Measurements from ENCODE around the gene KIAA1549.
"Not testable (repeated sequence)": the region's sequence is repeated elsewhere in the genome, so short reads cannot be mapped to it uniquely, and the experiment has no call there.

Gene KIAA1549

DNA sequence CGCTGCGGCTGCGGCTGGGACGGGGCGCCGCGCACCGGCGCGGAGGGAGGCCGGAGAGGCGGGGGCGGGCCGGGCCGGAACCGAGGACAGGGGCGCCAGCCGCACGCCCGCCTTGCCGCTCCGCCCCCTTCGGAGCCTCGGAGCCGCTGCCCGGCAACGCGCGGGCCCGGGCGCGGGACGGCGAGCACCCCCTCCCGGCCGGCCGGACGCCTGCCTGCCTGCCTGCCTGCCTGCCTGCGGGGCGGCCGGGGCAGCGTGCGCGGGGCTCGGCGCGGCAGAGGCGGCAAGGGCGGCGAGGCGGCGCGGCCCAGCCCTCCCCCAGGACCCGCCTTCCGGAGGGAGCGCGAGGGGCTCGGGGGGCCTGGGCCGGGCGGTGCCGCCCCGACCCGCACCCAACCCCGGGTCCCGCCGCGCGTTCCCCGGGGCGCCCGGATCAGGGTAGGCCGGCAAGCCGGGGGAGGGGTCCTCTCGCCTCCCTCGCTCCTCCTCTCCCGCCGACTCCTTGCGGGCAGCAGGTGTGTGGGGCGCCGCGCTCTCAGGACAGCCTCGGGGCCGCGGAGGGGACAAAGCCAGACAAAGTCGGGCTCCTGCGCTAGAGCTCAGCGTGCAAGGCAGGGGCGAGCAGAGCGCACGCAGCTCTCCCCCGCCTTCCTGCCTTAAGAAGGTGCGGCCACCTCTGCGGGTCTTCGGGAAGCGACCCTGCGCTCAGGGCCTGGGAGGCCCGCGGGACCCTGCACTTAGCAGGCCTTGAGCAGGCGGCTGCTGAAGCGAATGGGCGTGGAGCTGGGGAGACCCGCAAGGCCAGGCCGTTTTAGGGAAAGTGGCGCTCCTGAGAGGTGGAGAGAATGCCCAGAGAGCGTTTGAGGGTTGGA, at the start of gene KIAA1549:
TSS of gene KIAA1549 (minus strand) at position 58 of the 872 bp plus-strand sequence. CDS start 120 bp downstream, outside the sequence.
- FAIRE-seq: no peak

- FAIRE-seq: no peak
Observed at GRCh38 chr7:139029353-139029752, 48.2 kb upstream of the KIAA1549 start.

DNA sequence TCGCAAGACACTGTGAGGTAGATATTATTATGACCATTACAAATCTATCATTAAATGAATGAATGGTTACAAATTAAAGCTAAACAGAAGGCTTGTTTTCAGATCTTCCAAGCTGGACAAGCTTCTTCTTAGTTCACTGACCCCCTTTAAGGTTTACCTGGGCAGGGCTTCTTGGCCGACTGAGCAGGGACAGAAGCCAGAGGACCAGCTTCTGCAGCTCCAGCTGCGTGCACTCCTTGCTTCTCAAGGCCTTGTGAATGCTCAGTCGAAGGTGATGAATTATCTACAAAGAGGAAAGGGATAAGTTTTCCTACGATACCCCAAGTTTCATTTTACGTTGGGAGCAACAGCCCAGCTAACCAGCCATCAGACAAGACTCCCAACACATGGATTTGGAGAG, 45.4 kb upstream of the KIAA1549 start:
- no peak for FAIRE-seq

DNA sequence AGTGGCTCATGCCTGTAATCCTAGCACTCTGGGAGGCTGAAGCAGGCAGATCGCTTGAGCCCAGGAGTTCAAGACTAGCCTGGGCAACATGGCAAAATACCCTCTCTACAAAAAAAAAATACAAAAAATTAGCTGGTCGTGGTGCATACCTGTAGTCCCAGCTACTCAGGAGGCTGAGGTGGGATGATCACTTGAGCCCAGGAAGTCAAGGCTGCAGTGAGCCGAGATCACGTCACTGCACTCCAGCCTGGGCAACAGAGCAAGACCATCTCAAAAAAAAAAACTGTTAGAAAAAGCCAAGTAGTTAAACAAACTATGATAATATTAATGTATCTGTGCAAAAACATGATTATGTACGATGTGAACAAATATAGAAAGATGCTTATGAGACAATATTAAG, 44.7 kb upstream of the KIAA1549 start:
- not testable (repeated sequence) for FAIRE-seq

- FAIRE-seq: no peak
Observed at GRCh38 chr7:139023076-139023475, 41.9 kb upstream of the KIAA1549 start.

- FAIRE-seq: no peak
Observed at GRCh38 chr7:139022286-139022685, 41.1 kb upstream of the KIAA1549 start.

GRCh38 chr7:139018910-139019309, 37.7 kb upstream of the KIAA1549 start:
- FAIRE-seq: no peak

DNA sequence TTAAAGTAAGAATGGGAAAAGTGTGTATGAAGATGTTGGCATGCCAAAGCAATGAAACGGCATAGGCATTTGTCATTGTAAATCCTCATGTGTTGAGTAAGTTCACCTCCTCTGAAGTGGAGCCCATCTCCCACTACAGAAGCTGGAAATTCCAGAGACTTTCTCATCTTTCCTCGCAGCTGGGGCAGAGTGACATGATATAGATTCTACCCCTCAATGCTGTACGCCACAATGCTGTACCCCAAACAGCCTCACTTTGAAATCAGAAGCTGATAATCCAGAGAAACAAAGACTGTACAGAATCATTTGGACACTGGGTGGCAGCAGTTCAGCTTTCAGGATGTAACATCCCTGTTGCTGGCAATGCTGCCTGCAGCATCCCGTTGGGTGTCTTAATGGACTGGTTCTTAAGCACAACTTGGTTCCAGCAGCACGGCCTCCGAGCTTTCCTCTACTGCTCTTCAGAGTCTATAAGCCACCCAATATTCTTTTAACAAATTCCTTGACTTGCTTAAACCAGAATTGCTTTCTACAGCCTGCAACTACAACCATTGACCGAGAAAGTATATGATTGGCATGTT, 35.8 kb upstream of the KIAA1549 start:
- peak; percentile 64 for FAIRE-seq

DNA sequence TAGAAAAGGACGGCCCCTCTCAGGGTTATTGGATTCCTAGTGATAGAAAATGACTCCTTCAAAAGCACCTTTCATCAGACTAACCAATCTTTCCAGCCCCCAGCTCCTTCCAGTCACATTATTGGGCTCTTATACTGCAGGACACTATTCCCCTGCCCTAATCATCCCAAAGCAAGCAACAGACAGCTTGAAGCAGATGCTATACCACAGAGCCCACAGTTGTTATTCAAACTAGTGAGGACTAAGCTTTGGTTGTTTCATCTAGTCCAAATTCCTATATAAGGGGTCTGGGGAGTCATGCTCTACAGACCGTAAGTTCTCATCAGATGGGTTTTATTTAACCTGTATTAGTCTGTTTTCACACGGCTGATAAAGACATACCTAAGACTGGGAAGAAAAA, 30.2 kb upstream of the KIAA1549 start:
- FAIRE-seq: no peak

DNA sequence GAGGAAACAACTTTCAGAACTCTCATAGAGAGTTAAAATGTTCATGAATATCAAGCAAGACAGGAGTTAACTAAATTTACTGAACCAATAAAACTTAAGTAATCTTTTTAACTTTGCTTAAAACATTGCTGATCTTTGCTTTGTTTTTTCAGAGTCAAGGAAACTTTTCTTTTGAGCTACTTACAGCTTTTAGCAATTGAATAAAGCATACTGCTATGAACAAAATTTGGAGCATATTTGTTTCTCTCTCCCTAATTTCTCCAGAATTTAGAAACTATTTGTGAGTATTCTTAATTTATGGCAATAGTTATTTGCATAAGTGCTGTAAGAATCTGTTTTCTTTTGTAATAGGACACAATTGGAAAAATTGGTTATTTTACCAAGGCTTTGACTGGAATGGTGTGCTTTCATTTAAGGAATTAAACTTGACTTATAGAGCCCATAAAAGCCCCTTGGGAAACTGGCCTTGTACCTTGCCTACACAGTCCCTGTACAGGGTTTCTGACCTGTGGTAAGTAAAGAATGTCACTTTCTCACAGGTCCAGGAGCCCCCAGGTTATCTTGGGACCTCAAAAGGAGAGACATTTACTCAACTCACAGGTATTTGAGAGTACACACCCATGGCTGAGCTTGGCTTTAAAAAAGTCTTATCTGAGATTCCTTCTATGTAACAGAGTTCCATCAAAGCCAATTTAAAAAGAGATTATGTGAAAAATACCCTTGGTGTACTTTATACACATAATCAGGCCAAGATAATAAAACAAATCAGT, 23.3 kb upstream of the KIAA1549 start:
- no peak for FAIRE-seq

DNA sequence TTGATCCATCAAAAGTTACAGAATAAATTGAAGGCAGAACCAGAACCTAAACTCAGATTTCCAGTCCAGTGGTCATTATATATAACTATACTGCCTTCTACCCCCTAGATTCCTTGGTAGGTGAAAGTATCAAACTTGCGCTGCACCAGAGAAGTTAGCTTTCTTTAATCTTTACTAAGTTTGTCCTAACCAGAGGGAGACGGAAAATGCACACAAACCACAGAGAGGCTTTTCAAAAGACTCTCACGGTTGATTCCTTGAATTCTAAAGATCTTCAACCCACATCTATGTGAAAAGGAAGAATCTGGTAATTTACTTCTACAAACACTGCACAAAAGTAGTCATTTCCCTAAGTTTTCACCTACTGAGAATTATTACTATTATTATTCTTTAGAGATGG, 18.2 kb upstream of the KIAA1549 start:
- FAIRE-seq: no peak

- FAIRE-seq: no peak
Observed at GRCh38 chr7:138992052-138992531, 10.9 kb upstream of the KIAA1549 start.

DNA sequence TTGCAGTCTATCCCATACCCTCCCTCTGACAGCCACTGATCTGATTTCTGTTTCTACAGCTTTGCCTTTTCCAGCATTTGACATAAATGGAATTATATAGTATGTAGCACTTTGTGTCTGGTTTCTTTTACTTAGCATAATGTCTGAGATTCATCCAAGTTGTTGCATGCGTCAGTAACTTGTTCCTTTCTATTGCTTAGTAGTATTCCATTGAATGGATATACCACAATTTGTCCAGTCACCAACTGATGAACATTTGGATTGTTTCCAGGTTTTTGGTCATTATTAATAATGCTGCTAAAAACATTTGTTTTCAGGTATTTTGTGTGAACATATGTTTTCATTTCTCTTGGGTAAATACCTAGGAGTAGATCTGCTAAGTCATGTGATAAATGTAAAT, 6.5 kb upstream of the KIAA1549 start:
- no peak for FAIRE-seq

DNA sequence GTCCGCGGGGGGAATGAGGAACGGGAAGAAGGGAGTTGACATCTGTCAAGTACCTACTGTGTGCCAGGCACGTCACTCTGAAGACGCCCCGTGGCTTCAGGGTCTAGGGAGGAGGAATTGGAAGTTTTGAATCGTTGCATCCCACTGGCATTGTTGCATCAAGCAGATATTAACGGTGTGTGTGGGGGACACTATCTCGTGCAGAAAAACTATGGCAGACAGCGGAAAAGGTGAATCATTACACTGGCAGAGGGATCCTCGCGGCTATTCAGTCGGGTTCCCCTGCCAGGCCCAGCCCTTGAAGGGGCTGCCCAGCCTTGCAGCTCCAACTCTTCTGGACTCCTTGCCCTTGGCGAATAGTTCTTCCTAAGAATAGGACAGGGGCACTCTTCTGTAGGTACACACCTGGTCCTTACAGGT, 1.0 kb upstream of the KIAA1549 start:
- FAIRE-seq: no peak

DNA sequence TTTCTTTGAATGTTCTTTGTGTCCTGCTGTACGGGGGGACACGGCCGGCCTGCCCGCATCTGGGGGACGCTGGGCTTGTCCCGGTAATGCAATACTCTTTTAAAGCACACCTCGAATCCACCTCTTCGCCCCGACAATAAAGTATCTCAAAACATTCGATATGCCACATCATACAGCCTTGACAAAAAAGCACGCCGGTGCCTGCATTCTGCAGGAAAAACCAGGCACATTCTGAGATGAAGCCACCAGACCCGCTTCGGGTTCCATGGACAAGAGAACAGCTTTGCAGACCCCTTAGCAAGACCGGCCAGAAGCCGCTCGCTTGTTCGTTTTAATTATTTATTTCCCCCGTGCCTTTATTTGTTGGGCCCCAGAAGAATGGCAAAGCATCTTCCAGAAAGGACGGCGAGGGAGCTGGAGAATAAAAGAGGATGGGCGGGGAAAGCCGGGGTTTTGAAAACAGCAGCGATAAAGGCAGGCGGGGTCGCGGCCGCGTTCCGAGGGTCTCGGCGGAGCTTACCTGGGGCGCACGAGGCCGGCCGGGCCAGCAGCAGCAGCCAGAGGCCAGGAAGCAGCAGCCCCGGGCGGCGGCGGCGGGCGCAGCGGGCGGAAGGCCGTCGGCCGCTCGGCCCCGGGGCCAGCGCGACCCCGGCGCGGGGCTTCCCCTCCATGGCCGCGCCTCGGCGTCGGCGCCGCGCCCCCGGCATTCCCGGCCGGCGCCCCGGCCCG, 462 bp downstream of the KIAA1549 start:
- no peak for FAIRE-seq

DNA sequence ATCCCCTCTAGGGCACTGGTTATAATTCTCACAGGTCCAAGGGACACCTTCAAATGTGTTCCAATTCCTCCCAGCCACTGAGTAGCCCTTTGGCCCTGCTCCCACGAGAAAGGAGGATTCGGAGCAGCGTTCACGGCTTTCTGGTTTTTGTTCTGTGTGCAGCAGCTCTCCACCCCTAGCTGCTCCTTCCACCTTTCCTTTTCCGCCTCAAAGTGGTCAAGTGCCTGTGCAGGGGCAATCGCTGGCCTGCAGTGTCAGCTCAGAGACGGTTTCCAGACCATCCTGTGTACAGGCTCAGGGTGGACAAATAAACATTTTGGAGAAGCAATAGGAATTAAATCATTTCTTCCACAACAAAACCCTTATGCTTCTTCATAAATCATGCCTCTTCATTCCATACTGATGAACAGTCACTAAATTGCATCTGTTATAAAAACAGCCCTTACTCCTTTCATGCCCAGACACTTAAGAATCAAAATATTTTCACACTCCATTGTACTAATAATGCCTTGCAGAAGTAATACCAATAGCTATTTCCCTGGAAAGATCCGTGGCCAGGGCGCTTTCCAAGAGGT, 1.1 kb downstream of the KIAA1549 start:
- no peak for FAIRE-seq

- FAIRE-seq: no peak
Observed at GRCh38 chr7:138979226-138979979, 1.8 kb downstream of the KIAA1549 start.

GRCh38 chr7:138978541-138979184, 2.5 kb downstream of the KIAA1549 start:
- no peak for FAIRE-seq

- not testable (repeated sequence) for FAIRE-seq
Observed at GRCh38 chr7:138976161-138976560, 5.0 kb downstream of the KIAA1549 start.

GRCh38 chr7:138975343-138976104, 5.7 kb downstream of the KIAA1549 start:
- FAIRE-seq: no peak

Measured in TTC549 (cell line).